HG03571 (cell line): ENCODE data around the gene POM121L2.
"Not testable (repeated sequence)": the region's sequence is repeated elsewhere in the genome, so short reads cannot be mapped to it uniquely, and the experiment has no call there.

Experiments
- ATAC-seq: cut with Tn5 transposase; IDR thresholded peaks from one replicate; pipeline ENCODE4 v1.9.1; 2021; ENCODE audit not compliant: unreplicated experiment

The POM121L2 gene

GRCh38 chr6:27294409-27294808, 17.7 kb downstream of the POM121L2 start:
- no peak for ATAC-seq

DNA sequence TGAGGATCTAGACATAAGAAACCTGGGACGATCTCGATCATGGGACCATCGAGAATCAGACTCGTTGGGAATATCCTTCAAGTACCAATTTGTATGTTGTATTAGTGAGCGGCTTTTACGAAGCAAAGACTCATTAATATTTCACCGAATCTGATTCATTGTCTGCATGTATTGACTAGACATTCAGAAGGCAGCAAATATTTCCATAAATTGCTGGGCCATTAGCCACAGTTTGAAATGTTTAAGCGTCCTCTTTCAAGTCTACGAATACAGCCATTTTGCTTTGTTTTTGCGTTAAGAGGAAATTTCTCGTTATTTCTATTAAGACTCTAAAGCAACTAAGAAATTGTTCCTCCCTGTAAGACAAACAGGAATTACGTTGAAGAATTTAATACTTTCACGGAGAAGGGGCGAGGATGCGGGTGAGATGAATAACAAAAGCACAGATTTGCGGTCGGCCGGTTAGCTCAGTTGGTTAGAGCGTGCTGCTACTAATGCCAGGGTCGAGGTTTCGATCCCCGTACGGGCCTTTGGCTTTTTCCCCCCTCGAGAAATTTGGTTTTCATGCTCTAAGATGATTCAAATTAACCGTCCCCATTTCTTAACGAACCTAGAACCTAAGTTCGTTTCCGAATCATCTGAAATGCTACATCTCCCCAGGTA, 18.5 kb downstream of the POM121L2 start:
- ATAC-seq, result no peak

DNA sequence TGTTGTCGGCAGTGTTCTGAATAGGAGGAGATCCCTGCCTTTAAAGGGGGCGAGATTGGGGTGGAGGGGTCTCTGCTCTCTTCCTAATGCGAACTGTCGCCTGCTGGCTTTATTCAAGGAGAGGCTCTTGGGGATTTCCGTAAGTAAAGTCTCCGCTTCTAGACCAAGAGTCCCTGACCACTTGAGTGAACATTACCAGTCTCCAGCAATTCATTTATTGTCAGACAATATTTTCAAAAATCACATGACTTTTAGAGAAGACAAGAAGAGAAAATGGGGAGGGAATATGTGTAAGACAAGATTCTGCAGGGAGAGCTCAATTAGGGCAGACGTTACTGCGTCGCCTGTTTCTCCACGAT, 21.2 kb downstream of the POM121L2 start:
- no peak for ATAC-seq

- no peak for ATAC-seq
These were observed 21.8 kb downstream of the POM121L2 start for GRCh38 chr6:27290065-27290849.

DNA sequence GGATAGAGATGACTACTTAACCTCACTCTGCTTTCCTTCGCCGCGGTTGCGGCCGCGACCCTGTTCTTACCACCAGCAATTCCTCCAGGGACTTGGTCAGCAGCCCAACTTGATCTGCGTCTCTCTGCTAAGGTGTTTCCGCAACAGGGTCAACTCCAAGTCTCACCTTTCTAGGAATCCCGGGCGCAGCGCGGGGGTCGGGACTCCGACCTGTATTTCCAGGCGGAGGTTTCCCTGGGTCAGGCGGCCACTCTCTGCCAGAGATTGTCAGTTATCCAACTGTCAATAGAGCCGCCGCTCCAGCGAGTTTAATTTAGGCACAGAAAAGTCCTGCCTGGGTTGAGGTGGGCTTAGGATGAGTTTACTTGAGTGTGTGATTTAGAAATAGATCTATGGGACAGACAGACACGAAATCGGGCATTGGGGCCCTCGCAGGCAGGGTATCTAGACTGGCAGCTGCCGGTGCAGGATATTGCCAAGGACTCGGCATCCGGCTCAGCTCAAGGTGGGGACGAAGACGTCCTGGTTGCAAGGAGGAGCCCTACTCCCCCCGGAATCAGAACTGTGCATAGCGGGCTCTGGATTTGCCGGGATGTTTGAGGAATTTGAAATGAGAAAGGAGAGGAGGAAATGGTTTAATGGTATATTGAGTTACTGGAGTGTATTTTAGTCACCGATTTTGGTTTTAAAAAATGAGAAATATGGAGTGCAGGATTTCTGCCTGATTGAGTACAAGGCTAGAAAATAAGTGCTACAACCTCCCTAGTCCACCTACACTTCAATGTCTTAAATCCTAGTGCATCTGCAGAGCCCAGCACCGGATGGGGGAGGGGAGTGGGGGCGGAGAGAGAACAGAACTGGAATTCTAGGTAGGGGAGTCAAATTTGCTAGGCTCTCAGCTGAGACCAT, 23.7 kb downstream of the POM121L2 start:
- ATAC-seq, result no peak

- no peak for ATAC-seq
These were observed 24.3 kb downstream of the POM121L2 start for GRCh38 chr6:27287751-27288135.

DNA sequence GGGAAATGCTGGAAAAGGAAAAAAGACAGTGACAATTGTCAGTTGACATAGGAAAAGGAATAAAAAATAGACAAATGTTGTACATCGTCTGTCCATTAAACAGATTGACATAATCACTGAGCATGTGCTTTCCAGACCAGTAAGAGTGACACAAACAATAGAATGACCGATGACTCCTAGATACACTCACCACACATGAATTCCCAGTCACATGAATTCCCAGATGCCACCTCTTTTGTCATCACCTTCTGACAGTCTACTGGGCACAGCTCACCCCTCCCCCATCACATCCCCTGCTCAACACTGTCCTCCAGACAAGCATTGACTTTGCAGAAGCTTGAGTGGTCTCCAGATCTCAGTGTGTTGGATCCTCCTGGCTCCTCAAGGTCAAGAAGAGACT, 25.9 kb downstream of the POM121L2 start:
- ATAC-seq, result no peak

- no peak for ATAC-seq
These were observed 28.8 kb downstream of the POM121L2 start for GRCh38 chr6:27283279-27283678.

DNA sequence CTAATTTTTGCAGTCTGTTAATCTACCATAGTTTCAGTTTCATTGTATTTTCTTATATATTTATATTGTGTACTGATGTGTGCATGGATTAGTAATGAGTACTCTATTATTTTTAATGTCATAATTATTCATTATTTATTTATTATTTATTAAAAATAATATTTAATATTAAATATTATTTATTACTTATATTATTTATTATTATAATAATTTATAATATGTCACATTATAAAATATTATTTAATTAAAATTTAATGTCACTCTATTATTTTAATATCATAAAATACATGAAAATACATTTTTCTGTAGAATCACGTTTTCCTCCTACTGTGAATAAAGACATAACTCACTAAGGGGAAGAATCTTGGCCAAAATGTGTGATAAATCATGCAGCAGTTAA, 30.5 kb downstream of the POM121L2 start:
- ATAC-seq, result no peak

DNA sequence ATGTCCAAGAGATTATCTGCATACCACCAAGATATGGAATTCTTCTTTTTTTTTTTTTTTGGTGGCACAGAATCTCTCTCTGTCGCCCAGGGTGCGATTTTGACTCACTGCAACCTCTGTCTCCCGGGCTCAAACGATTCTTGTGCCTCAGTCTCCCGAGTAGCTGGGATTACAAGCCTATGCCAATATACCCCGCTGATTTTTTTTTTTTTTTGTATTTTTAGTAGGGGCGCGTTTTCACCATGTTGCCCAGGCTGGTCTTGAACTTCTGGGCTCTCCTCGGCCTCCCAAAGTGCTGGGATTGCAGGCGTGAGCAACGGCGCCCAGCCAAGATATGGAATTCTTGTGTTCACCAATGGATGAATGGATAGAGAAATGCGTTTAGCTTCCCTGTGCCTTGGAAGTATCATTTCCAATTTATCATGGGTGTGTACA, 31.0 kb downstream of the POM121L2 start:
- no peak for ATAC-seq

DNA sequence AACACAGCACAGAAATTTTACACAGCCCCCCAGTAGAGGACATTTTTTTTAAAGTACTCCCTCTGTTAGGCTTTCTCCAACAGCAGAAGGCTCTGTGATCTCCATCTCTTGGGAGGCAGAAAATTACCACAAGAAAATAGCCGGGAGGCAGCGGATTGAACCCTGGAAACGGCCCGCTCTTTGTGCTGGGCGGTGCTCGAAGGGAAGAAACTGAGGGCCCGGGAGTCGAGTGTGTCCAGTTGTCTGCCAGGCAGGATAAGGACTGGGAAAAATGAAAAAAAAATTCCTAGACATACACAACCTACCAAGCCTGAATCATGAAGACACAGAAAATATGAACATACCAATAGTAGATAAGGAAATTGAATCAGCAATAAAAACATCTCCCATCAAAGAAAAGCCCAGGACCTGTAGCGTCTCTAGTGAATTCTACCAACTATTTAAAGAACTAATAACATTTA, 31.5 kb downstream of the POM121L2 start:
- no peak for ATAC-seq

DNA sequence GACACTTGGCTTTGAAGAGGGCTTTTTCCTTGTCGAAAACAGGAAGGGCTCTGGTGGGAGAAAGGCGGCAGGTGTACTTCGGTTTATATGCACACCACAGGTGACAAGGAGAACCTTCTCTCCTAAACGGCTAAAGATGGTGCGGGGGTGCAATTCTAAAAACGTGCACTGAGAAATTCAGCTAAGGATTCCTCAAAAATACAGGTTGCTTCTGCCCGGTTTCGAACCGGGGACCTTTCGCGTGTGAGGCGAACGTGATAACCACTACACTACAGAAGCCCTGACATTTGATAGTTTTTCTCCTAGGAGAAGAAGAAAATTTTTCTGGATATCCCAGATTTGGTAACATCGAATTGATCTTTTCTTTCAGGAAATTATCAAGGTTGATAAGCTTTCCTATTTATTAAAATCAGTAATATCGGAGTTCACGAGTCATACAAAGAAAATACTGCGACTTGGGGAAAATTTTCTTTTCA, 32.0 kb downstream of the POM121L2 start:
- ATAC-seq, result no peak

DNA sequence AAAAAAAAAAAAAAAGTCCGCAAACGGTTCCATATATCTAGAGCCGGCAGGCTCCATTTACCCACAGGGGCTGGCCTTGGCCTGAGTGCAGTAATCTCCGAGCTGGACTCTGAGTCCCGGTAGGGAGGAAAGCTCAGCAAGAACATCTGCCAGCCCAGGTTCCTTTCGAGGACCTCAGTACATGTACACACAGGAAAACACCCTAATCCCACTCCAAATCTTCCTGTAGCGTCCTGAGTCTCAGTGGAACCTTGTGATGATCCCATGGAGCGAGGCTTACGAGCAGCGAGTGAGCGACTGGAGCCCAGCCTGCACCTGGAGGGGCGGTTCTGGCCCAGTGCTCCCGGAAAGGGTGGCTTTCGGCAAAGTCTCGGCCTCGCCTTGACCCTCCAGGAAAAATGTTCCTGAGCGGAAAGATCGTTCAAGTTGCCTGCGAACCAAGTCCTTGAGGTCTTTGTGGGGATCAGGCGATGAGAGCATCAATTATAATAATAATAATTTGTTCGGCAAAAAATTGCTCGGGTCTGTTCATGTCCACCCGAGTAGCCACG, 32.5 kb downstream of the POM121L2 start:
- no peak for ATAC-seq

DNA sequence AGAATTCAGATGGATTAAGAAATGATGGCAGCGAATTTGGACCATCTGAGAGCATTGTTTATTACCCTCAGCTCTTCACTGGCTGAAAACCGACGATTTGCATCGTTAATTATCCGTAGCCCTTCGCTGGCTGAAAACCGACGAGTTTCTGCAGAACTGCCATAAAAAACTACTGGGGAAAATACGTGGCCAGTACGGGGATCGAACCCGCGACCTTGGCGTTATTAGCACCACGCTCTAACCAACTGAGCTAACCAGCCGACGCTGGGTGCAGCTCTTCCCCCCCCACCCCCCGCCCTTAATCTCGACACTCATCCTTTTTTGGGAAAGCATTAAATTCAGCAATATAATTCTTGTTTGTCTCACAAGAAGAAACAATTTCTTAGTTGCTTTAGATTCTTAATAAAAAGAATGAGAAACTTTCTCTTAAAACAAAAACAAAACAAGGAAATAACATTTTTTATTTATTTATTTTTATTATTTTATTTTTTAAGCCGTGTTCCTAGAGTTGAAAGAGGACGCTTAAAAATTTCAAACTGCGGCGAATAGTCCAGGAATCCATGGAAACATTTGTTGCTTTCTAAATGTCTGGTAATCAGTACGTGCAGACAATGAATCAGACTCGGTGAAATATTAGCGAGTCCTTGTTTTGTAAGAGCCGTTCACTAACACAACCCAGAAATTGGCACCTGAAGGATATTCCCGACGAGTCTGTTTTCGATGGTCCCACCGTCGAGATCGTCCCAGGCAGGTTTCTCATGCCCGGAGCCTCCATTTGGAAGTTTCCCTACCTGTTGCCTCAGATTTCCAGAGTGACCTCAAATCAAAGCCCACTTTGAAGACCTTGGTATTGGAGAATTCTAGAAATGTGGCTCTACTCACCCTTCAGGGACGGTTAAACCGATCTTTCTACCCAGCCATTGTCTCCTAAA, 36.8 kb downstream of the POM121L2 start:
- no peak for ATAC-seq

- no peak for ATAC-seq
These were observed 38.3 kb downstream of the POM121L2 start for GRCh38 chr6:27273783-27274182.

GRCh38 chr6:27268803-27269202, 43.3 kb downstream of the POM121L2 start:
- no peak for ATAC-seq

DNA sequence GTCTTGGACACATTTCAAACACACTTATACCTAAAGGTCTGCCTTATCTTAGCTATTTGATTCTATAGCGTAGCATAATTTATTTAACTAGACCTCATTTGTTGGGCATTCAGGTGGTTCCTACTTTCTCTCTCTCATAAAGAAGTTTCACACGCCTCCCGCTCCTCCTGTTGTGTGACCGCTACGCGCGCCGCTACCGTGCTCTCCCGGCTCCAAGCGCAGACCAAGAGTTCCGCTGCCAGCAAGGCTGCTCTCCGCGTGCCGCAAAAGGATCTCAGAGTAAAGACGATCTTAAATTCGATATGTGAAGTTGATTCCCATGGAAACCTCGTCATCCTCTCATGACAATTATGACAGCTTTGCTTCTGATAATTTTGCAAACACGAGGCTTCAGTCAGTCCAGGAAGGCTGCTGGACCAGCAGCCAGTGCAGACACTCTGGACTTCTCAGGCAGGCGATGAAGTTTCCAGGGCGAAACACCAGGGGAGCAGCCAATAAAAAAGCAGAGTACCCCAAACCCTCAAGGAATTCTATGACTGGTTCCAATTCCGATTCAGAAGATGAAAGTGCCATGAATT, 44.1 kb downstream of the POM121L2 start:
- no peak for ATAC-seq

DNA sequence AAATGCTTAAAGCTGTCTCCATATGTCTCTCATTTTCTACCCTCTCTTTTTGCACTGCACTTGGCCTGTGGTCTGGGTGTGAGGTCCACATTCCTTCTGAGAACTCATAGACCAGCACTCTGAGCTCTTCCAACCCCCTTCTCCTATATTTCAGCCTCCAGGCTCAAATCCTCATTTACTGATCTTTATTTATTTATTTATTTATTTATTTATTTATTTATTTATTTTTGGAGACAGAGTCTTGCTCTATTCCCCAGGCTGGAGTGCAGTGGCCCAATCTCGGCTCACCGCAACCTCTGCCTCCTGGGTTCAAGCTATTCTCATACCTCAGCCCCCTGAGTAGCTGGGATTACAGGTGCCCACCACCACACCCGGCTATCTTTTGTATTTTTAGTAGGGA, 45.1 kb downstream of the POM121L2 start:
- ATAC-seq, result not testable (repeated sequence)

DNA sequence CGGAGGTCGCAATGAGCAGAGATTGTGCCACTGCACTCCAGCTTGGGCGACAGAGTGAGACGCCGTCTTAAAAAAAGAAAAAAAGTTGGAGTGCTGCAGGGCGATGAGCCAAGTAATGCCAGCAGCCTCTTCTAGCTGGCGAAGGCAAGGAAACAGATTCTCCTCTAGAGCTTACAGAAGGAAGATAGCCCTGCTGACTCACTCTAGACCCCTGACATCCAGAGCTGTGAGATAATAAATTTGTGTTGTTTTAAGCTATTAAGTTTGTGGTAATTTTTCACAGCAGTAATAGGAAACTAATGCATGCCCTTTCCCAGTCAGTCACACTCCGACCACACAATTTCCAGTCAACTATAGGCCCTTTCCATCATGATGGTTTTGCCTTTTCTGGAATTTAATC, 48.2 kb downstream of the POM121L2 start:
- ATAC-seq, result no peak
